Dermis microvascular lymphatic vessel endothelial cell (primary cell): ENCODE measurements around the gene ZNF282. TPM values are rescaled to one million over a fixed set of nuclear protein-coding genes. Genes with fewer than 3 reads are reported as not detected.

Experiments used
- DNase-seq, 2 donors: peaks; one replicate each; pipeline versions ENCODE4 v3.0.0 to v3.0.0-alpha.2; 2010; ENCODE audit warnings: low read depth in 2 of 2
- total RNA-seq: library from RNA; depleted of rRNA; stranded (reverse); fragments of >200 nt; gene quantifications from 2 replicates; pipeline ENCODE4 v1.2.1, GENCODE V29; 2014

The ZNF282 gene
- 22.9 and 27.1 TPM in 2 replicates for total RNA-seq

GRCh38 chr7:149195180-149196150, at the start of gene ZNF282:
Gene ZNF282 (plus strand): TSS chr7:149195546. CDS start chr7:149195590, 44 bp downstream.
- DNase-seq, result peak; percentile 47 to 89

GRCh38 chr7:149147072-149147751, 48.1 kb upstream of the ZNF282 start, which contains the start of gene ZNF398:
Gene ZNF398 (plus strand): TSS chr7:149147453. CDS start chr7:149147743, 290 bp downstream.
- peak; percentile 53 to 87 for DNase-seq

GRCh38 chr7:149147752-149148653, 47.3 kb upstream of the ZNF282 start:
- peak in 1 of 2 donors; percentile 76 for DNase-seq

- no peak for DNase-seq
Measured at GRCh38 chr7:149150981-149151380, 44.4 kb upstream of the ZNF282 start.

- no peak for DNase-seq
Measured at GRCh38 chr7:149153346-149153745, 42.0 kb upstream of the ZNF282 start.

GRCh38 chr7:149154056-149154455, 41.3 kb upstream of the ZNF282 start:
- no peak for DNase-seq

- DNase-seq, result no peak
Measured at GRCh38 chr7:149156898-149157297, 38.4 kb upstream of the ZNF282 start.

GRCh38 chr7:149161241-149161848, 34.0 kb upstream of the ZNF282 start:
- DNase-seq, result no peak

- DNase-seq, result no peak
Measured at GRCh38 chr7:149166142-149166541, 29.2 kb upstream of the ZNF282 start.

GRCh38 chr7:149166630-149167352, 28.6 kb upstream of the ZNF282 start:
- no peak for DNase-seq

GRCh38 chr7:149171892-149172533, 23.3 kb upstream of the ZNF282 start:
- DNase-seq, result peak in 1 of 2 donors; percentile 51

GRCh38 chr7:149172534-149172920, 22.8 kb upstream of the ZNF282 start:
- no peak for DNase-seq

- no peak for DNase-seq
Measured at GRCh38 chr7:149175150-149175549, 20.2 kb upstream of the ZNF282 start.

GRCh38 chr7:149179241-149179640, 16.1 kb upstream of the ZNF282 start:
- DNase-seq, result no peak

- DNase-seq, result peak in 1 of 2 donors; percentile 16
Measured at GRCh38 chr7:149180722-149181449, 14.5 kb upstream of the ZNF282 start.

- DNase-seq, result no peak
Measured at GRCh38 chr7:149181450-149181790, 13.9 kb upstream of the ZNF282 start.

- no peak for DNase-seq
Measured at GRCh38 chr7:149184274-149184673, 11.1 kb upstream of the ZNF282 start.

GRCh38 chr7:149188213-149188612, 7.1 kb upstream of the ZNF282 start:
- DNase-seq, result no peak

GRCh38 chr7:149188637-149189259, 6.6 kb upstream of the ZNF282 start:
- DNase-seq, result no peak
